NT2/D1 (cell line): ENCODE measurements around the gene KDM6B.

Experiments used
- SUZ12 ChIP-seq: IDR thresholded peaks from 2 replicates; pipeline ENCODE4 v1.6.1; 2011; ENCODE audit not compliant: insufficient read length, insufficient read depth; ENCODE audit errors: extremely low read depth
- YY1 ChIP-seq: IDR thresholded peaks from 2 replicates; pipeline ENCODE4 v1.6.1; 2011; ENCODE audit not compliant: insufficient read length, insufficient read depth
- ZNF274 ChIP-seq: IDR thresholded peaks from 2 replicates; pipeline ENCODE4 v1.6.1; 2011; ENCODE audit warnings: mild to moderate bottlenecking, low read depth, low read length

DNA sequence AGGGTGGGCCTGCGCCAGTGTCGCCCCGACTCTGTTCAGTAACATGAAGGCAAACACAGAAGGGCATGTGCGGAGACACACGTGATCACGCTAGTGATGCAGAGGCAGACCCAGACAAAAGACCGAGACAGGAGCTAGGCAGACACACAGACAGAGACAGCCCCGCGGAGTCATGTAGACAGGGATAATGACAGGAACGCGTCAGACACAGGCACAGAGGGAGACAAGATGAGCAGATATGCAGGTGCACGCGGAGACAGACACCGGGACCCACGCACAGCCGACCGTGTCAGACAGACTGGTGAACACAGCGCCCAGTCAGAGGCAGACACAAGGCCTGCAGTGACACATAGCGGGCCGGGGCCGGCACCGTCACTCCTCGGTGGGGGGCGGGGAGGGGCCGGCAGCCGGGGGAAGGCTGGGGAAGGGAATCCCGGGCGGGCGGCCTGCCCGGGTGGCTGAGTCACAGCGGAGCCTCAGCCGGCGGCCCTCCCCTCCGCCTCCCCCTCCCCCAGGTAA lies 7.4 kb downstream of the KDM6B start:
- no peak for TF ChIP-seq YY1
- TF ChIP-seq ZNF274: no peak
- no peak for TF ChIP-seq SUZ12
